ENCODE measurements around the gene PUM1.

Gene PUM1

DNA sequence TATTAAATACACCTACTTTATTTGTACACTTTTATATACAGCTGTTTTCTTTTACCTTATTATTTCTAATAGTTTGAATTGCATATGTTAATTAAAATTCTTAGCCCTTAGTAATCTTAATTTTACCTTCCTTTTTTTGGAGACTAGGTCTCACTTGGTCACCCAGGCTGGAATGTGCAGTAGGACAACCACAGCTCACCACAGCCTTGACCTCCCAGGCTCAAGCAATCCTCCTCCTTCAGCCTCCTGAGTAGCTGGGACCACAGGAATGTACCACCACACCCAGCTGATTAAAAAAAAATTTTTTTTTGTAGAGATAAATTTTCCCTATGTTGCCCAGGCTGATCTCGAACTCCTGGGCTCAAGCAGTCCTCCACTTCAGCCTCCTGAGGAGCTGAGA lies 141.9 kb downstream of the PUM1 start:
- no peak for DNase-seq

DNA sequence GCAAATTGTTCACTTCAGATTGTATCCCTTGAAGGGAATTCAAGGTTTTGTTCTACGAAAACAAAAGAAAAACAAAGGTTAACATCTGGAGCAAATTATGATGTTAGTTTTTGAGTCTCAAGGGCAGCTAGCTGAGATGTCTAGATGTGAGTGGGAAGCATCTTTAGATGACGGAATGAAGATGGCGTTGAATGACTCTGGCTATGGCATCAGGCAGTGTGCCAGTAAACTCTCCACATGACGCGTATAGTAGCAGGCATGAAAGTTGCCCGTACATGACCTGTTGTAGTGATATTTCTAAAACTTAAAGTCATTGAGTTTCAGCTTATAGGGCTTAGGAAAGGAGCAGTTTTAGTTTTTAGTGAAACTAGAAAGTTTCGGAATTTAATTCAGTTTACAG lies 144.7 kb downstream of the PUM1 start:
- DNase-seq: no peak

DNA sequence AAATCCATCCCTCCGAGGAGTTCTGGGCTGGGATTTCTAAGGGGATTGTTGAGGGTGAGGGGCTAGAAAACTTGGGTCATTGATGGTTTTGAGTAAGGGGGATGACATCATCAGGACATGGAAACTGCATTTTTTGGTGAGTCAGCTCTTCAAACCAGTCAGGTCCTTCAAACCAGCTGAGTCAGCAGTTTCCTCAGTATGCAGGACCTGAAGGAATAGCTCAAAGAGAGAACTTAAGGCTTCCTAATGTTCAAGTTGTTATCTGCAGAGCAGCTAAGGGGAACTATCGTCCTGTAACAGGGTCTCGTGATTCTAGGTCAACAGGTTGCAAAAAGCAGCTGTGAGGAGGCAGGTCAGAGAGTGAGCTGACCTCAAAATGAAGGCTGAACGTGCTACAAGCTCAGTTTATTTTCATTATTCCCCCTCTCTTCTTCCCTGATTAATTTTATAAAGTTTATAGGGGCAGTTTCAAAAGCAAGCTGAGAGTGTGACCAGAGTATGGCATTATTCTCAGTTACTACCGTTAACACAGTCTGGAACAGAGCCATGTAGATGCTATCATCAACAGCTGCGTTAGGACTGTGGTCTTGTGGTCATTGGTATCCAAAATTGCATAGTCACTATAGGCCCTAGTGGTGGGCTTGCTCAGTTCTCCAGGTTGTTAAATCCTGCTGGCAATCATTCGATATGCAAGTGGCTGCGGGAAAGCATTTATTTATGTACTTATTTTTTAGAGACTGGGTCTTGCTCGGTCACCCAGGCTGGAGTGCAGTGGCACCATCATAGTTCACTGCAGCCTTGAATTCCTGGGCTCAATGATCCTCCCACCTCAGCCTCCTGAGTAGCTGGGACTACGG lies 146.3 kb downstream of the PUM1 start:
- DNase-seq: no peak

GRCh38 chr1:30916296-30916695 lies 149.2 kb downstream of the PUM1 start:
- no peak for DNase-seq

GRCh38 chr1:30915491-30916230 lies 149.9 kb downstream of the PUM1 start:
- no peak for DNase-seq

- no peak for DNase-seq
These were observed 150.6 kb downstream of the PUM1 start for GRCh38 chr1:30914931-30915330.

GRCh38 chr1:30914587-30914922 lies 151.0 kb downstream of the PUM1 start:
- DNase-seq: no peak

- DNase-seq: no peak
These were observed 152.4 kb downstream of the PUM1 start for GRCh38 chr1:30912913-30913652.

DNA sequence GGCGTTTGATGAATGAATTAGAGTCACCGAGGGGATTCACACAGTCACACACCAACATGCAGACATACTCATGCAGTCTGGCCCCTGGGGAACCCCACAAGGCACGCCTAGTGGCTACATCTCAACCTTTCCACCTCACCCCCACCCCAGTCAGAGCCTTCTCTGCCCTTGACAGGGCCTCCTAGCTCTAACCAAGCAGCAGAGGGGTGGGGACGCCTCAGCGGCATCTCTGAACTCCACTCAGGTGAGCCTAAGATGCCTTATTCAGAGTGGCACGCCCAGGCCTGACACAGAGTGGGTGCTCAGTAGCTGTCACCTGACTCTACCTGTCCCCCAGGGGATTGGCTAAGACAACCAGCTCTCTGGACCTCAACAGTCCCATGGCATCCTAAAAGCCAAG lies 153.3 kb downstream of the PUM1 start:
- no peak for DNase-seq

DNA sequence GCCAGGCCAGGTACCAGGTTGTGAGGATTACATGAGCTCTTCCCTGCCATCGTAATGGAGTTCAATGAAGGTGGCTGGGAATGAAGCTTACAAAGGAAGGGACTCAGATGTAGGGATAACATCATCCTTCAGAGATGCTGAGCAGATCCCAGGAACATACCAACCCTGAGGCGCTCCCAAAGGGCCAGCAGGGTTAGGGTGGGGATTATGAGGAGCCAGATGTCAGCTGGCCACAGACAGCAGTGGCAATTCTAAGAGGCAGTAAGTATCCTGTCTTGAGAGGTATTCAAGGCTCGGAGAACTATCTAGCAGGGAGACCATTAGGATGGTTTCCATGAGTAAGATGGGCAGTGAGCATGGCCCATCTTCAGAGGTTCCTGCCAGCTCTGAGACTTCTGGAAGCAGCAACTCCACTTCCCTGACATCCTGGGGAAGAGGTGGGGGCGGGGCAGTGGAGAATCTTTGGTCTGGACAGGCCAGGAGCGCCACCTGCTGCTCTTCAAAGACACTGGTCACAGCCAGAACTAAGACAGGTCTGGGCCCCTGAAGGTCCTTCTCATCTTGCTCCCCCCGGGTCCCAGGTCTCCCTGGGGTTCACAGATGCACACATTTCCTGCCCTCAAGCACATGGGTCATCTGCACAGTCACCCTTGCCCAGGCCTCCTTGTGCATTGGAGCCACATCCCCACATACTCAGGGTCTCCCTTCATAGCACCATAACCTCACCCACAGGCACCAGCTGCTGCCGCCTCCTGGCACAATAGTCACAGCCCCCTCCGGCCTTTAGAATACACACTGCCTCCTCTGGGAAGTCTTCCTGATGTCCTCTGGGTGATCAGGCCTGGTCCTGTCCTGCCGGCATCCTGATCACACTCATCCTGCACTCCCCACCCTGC lies 154.2 kb downstream of the PUM1 start:
- peak; percentile 4 for DNase-seq

DNA sequence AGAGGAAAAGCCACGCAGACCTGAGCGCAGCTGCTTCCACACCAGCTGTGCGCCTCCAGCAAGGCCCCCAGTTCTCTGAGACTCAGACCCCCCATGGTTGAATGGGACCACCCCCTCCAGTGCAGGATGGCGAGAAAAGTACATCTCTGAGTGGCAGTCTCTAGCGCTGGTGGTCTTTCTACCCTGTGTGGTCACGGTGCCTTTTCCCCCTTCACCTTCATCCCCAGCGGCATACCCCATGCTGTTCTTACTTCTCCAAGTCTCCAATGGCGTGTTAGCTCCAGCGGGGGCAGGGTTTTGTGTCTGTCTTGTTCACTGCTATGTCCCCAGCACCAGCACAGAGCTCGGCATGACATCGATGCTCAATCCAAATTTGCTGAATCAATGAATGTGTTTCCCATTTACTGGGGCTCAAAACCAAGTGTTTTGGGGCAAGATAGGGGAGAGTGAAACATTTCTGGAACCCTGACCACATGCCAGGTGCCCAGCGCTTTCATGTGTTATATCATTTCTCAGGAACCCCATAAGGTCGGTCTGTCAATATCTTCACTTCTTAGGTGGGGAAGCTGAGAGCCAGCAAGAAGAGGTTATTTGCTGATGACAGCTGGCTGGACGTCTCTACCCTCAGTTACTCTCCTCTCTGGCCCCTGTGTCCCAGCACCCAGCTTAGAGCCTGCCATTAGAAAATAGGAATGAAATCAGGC lies 156.0 kb downstream of the PUM1 start:
- DNase-seq: no peak

- DNase-seq: no peak
These were observed 156.7 kb downstream of the PUM1 start, which contains the start of gene SDC3 for GRCh38 chr1:30908696-30909364. Gene SDC3, minus strand, starts transcription at chr1:30908758. Its CDS starts 172 bp downstream, at chr1:30908586.

DNA sequence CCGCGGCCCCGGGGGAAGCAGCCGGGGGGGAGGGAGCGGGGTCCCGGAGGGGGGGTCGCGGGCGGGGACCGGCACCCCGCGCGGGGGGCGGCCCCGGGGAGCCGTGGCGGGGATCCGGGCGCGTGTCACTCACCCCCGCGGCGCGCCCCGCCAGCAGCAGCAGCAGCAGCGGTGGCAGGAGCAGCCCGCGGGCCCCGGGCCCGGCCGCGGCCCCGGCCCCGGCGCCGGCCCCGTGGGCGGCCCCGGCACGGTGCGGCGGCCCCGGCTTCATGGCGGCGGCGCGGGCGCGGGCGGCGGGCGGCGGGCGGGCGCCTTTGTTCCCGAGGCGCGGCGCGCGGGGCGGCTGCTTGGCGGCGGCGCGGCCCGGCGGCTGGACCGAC lies 157.2 kb downstream of the PUM1 start:
- DNase-seq: no peak

GRCh38 chr1:30907481-30908315 lies 157.8 kb downstream of the PUM1 start:
- no peak for DNase-seq

GRCh38 chr1:30906631-30907441 lies 158.7 kb downstream of the PUM1 start:
- no peak for DNase-seq

GRCh38 chr1:30905916-30906620 lies 159.4 kb downstream of the PUM1 start:
- no peak for DNase-seq

GRCh38 chr1:30905403-30905802 lies 160.1 kb downstream of the PUM1 start:
- no peak for DNase-seq

DNA sequence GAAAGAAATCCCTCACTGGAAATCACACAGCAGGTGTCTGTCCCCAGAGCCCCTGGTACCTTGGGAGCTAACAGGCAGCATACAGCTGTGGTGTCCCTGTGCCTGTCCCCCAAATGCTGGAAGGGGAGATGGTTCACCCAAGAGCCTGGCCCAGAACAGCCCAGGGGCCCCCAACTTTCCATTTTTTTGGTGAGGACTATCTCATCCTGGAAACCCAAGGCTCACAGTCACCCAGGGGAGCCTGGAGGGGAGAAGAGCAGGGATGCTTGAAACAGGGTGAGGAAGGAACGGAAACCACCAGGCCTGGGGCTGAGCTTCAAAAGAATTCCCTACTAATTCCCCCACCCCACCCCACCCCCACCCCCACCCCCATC lies 160.6 kb downstream of the PUM1 start:
- DNase-seq: no peak

Data from NCI-H2081 treated with DMSO at 0.1 percent for 48 hours (cell line).